HepG2 (cell line): ENCODE measurements around the gene SLC8A2. TPM values are rescaled to one million over a fixed set of nuclear protein-coding genes. Genes with fewer than 3 reads are reported as not detected.

ENCODE experiments used
- ATAC-seq: fragments of 200-7000 bp; cut with Tn5 transposase; 3 replicates; pipeline ENCODE4 v1.9.1; 2020; ENCODE audit warnings: mild to moderate bottlenecking, moderate library complexity
- BruUV-seq: library from RNA; stranded (reverse); fragments of 400-500 nt; replicated peaks from 2 replicates; lab custom pipeline; 2021; lab: Mats Ljungman, UMichigan
- CTCF ChIA-PET: fragments of 300-600 bp; formaldehyde crosslinking; extraction: SDS; loops from one replicate; lab custom pipeline; 2021; ENCODE audit warnings: low total read pairs, inconsistent platforms, low intra/inter-chr PET ratio; lab: Yijun Ruan, JAX
- POLR2A ChIA-PET: fragments of 350-600 bp; sonication (Branson Sonifier 250); formaldehyde crosslinking; loops from one replicate; lab custom pipeline; 2020; ENCODE audit warnings: antibody characterized with exemption, inconsistent platforms; lab: Yijun Ruan, JAX
- DNase-seq: peaks from one replicate; pipeline ENCODE4 v3.0.0-alpha.2; 2015; ENCODE audit warnings: low spot score
- FAIRE-seq: peaks from 3 replicates; lab custom pipeline; 2011; peaks lifted over from hg19 to GRCh38; lab: Jason Lieb, UNC
- H2AFZ ChIP-seq: one replicate; pipeline ENCODE4 v1.6.1; 2011; ENCODE audit warnings: low read length, inconsistent platforms
- H3K27ac ChIP-seq: fragments of 300-600 bp; 3 replicates; pipeline ENCODE4 v1.8.0; 2011; ENCODE audit warnings: mixed run types, mild to moderate bottlenecking, mixed read lengths, low read length, inconsistent platforms; ENCODE audit not compliant: insufficient read depth; ENCODE audit errors: extremely low read length
- H3K27me3 ChIP-seq, 2 experiments: fragments of 200-600 bp in 1 of 2; 2 replicates in 1 of 2; 3 replicates in 1 of 2; pipeline versions ENCODE4 v1.6.0 to v1.8.0; 2011; ENCODE audit warnings: low read length in 2 of 2, mild to moderate bottlenecking in 2 of 2, moderate library complexity in 2 of 2, inconsistent platforms in 1 of 2; ENCODE audit not compliant: insufficient read depth in 2 of 2, control insufficient read depth in 1 of 2
- H3K36me3 ChIP-seq, 2 experiments: fragments of 200-600 bp in 1 of 2; replicated peaks in 1 of 2; 2 replicates in 1 of 2; 3 replicates in 1 of 2; pipeline versions ENCODE4 v1.5.1 to v1.8.0; 2011; ENCODE audit warnings: low read length in 2 of 2, inconsistent platforms in 1 of 2; ENCODE audit not compliant: insufficient read depth in 2 of 2, control insufficient read depth in 1 of 2
- H3K4me1 ChIP-seq: 2 replicates; pipeline ENCODE4 v1.5.1; 2012; ENCODE audit warnings: low read length, inconsistent platforms; ENCODE audit not compliant: insufficient read depth
- H3K4me2 ChIP-seq: 2 replicates; pipeline ENCODE4 v1.6.0; 2011; ENCODE audit warnings: low read depth, low read length, inconsistent platforms
- H3K4me3 ChIP-seq, 3 experiments: fragments of 200-600 bp in 1 of 3; sonication (generic), shearing (Covaris generic) in 1 of 3; replicated peaks in 1 of 3; 2 replicates each; pipeline ENCODE4 v1.5.1; 2011 to 2016; ENCODE audit warnings: low read length in 3 of 3, inconsistent platforms in 2 of 3, low read depth in 2 of 3, mild to moderate bottlenecking in 2 of 3, control low read depth in 1 of 3, mixed read lengths in 1 of 3; ENCODE audit not compliant: insufficient read depth in 1 of 3
- H3K79me2 ChIP-seq: one replicate; pipeline ENCODE4 v1.6.1; 2011; ENCODE audit warnings: low read length, inconsistent platforms; ENCODE audit not compliant: insufficient read depth
- H3K9ac ChIP-seq: 2 replicates; pipeline ENCODE4 v1.6.0; 2011; ENCODE audit warnings: mild to moderate bottlenecking, low read depth, low read length, inconsistent platforms; ENCODE audit not compliant: insufficient read depth
- H3K9me3 ChIP-seq: 2 replicates; pipeline ENCODE4 v1.5.1; 2012; ENCODE audit warnings: mild to moderate bottlenecking, low read length
- H4K20me1 ChIP-seq: 2 replicates; pipeline ENCODE4 v1.6.0; 2011; ENCODE audit warnings: inconsistent platforms, mild to moderate bottlenecking, low read length, moderate library complexity; ENCODE audit not compliant: insufficient read depth
- CBX2 ChIP-seq, 2 experiments: fragments of 200-600 bp in 1 of 2; sonication (generic); formaldehyde crosslinking in 1 of 2; IDR thresholded peaks; 2 replicates each; pipeline versions ENCODE4 v1.7.0 to v1.8.1; 2018 to 2022; ENCODE audit warnings: low read depth in 2 of 2, low read length in 1 of 2, mild to moderate bottlenecking in 1 of 2, missing genetic modification reagents in 1 of 2
- HES4 ChIP-seq: sonication (generic); formaldehyde crosslinking; IDR thresholded peaks from 2 replicates; pipeline ENCODE4 v1.9.0; 2021; ENCODE audit warnings: mild to moderate bottlenecking, missing genetic modification reagents, borderline replicate concordance
- HINFP ChIP-seq: sonication (generic); formaldehyde crosslinking; IDR thresholded peaks from 2 replicates; pipeline ENCODE4 v1.4.0; 2020; ENCODE audit warnings: low read depth, mild to moderate bottlenecking, missing genetic modification reagents
- KAT2B ChIP-seq: fragments of 150-350 bp; IDR thresholded peaks from 2 replicates; pipeline ENCODE4 v1.6.1; 2014; ENCODE audit warnings: low read depth, low read length, borderline replicate concordance
- NAIF1 ChIP-seq: sonication (generic); formaldehyde crosslinking; IDR thresholded peaks from 2 replicates; pipeline ENCODE4 v1.5.0; 2020; ENCODE audit warnings: mild to moderate bottlenecking, missing genetic modification reagents, borderline replicate concordance
- SALL1 ChIP-seq: sonication (generic); formaldehyde crosslinking; IDR thresholded peaks from 2 replicates; pipeline ENCODE4 v1.8.0; 2022; ENCODE audit warnings: mild to moderate bottlenecking, missing genetic modification reagents
- ZFP37 ChIP-seq: sonication (generic); formaldehyde crosslinking; IDR thresholded peaks from 2 replicates; pipeline ENCODE4 v1.4.0; 2020; ENCODE audit warnings: missing genetic modification reagents, borderline replicate concordance
- ZNF326 ChIP-seq: sonication (generic); formaldehyde crosslinking; IDR thresholded peaks from 2 replicates; pipeline ENCODE4 v1.4.0; 2020; ENCODE audit warnings: missing genetic modification reagents, borderline replicate concordance
- ZNF367 ChIP-seq: sonication (generic); formaldehyde crosslinking; IDR thresholded peaks from 2 replicates; pipeline ENCODE4 v1.4.0; 2020; ENCODE audit warnings: missing genetic modification reagents, borderline replicate concordance
- ZNF431 ChIP-seq: sonication (generic); formaldehyde crosslinking; IDR thresholded peaks from 2 replicates; pipeline ENCODE4 v1.9.0; 2022; ENCODE audit warnings: missing genetic modification reagents, low read depth, mild to moderate bottlenecking, borderline replicate concordance
- ZNF441 ChIP-seq: sonication (generic); formaldehyde crosslinking; IDR thresholded peaks from 2 replicates; pipeline ENCODE4 v1.7.0; 2021; ENCODE audit warnings: missing genetic modification reagents, borderline replicate concordance
- ZNF609 ChIP-seq: sonication (generic); formaldehyde crosslinking; IDR thresholded peaks from 2 replicates; pipeline ENCODE4 v1.4.0; 2020; ENCODE audit warnings: mild to moderate bottlenecking, missing genetic modification reagents, borderline replicate concordance
- ZNF839 ChIP-seq: sonication (generic); formaldehyde crosslinking; IDR thresholded peaks from 2 replicates; pipeline ENCODE4 v1.4.0; 2020; ENCODE audit warnings: missing genetic modification reagents, mild to moderate bottlenecking, borderline replicate concordance
- WGBS: methylation state at CpG from one replicate; pipeline ENCODE4 v1.1.6; 2017; ENCODE audit warnings: low lambda C conversion rate; 5-methylcytosine and 5-hydroxymethylcytosine counted together
- in situ Hi-C: cut with HindIII; loops from 2 replicates; pipeline ENCODE4 v1.10.0; 2017; ENCODE audit warnings: low pct_unique_long_range_greater_than_20kb; ENCODE audit not compliant: extremely low pct_ligation_motif_present
- intact Hi-C: fragments of 100-400 bp; cut with micrococcal nuclease; formaldehyde crosslinking; loops from one replicate; pipeline ENCODE4 v1.10.0; 2022; ENCODE audit not compliant: unreplicated experiment
- polyA plus RNA-seq, 8 experiments: library from polyadenylated mRNA; depleted of rRNA in 3 of 8; stranded (reverse) in 7 of 8; unstranded in 1 of 8; fragments of >200 nt; fragmentation: Illumina TruSeq in 4 of 8; extraction: Trizol in 4 of 8; gene quantifications; 2 replicates each; pipeline versions ENCODE4 v1.2.1 to v1.2.3, GENCODE V29; 2011 to 2016; ENCODE audit warnings: low read depth in 4 of 8, missing spikeins in 1 of 8, mixed read lengths in 1 of 8; ENCODE audit not compliant: insufficient read depth in 1 of 8
- total RNA-seq, 5 experiments: library from RNA; depleted of rRNA; stranded (reverse); fragments of >200 nt; fragmentation: Illumina TruSeq; extraction: Trizol; gene quantifications; 2 replicates each; pipeline ENCODE4 v1.2.3, GENCODE V29; 2016; ENCODE audit warnings: low read depth in 1 of 5

Gene SLC8A2
- total and polyA plus RNA-seq, 2 of the 13 experiments (the other 11 are each of a cell fraction or from before 2014, with no cell fraction given) = 0.02 TPM; not detected in 1

- TF ChIP-seq HES4 (CRISPR knock-in tag) (peak; percentile 53; the same call in 1 of the 2 replicates), ZNF431 (0 out of 2 replicates have a peak, but pooled peaks have one; percentile 23), ZNF441 (CRISPR knock-in tag) (no peak; the same call in 1 of the 2 replicates), ZNF367 (peak; percentile 50; the same call in 1 of the 2 replicates), ZFP37 (CRISPR knock-in tag) (no peak), SALL1 (CRISPR knock-in tag) (peak; percentile 53; the same call in 1 of the 2 replicates)
Observed at GRCh38 chr19:47483800-47484690, 12.4 kb upstream of the SLC8A2 start, which contains the start of gene KPTN (continued).

GRCh38 chr19:47483200-47483599 is 11.5 kb upstream of the SLC8A2 start:
- no peak for DNase-seq
- ATAC-seq = no peak
- Histone ChIP-seq H3K4me3 (peak overlapping the region; percentile 86 to 98 (median 87)), H2AFZ (no peak overlapping the region), H3K4me1 (peaks cover 12% of the 10 kb centered on the region), H3K4me2 (peak overlapping the region; percentile 94), H3K36me3 (no peaks in the 10 kb centered on the region), H3K79me2 (no peaks in the 10 kb centered on the region), H3K27ac (no peak overlapping the region), H3K9me3 (no peaks in the 10 kb centered on the region), H3K9ac (peak overlapping the region; percentile 95), H4K20me1 (no peaks in the 10 kb centered on the region), H3K27me3 (no peaks in the 10 kb centered on the region)
- no peak for FAIRE-seq
- ChIA-PET POLR2A (interaction anchor here (0.8 to 1.3 kb wide), 6 partner anchors 28 to 134 kb away, joined by 3 to 6 read pairs (median 3); partner anchors contain the start of genes DHX34 and NAPA), CTCF (interaction anchor here (1.3 to 1.8 kb wide), 2 partner anchors 46 to 215 kb away, joined by 5 to 11 read pairs; no protein-coding TSS in a partner anchor)
- WGBS = 92% methylated on average over 15 of the region's 15 CpGs
- TF ChIP-seq NAIF1 (CRISPR knock-in tag) = 0 out of 2 replicates have a peak, but pooled peaks have one; percentile 8
- no peak for TF ChIP-seq KAT2B
- no peak for TF ChIP-seq ZNF326 (CRISPR knock-in tag)
- 0 out of 2 replicates have a peak, but pooled peaks have one; percentile 39 for TF ChIP-seq ZNF839 (CRISPR knock-in tag)
- TF ChIP-seq ZNF609 (CRISPR knock-in tag) = 0 out of 2 replicates have a peak, but pooled peaks have one; percentile 6
- TF ChIP-seq HINFP = peak; percentile 9; the same call in 1 of the 2 replicates
- TF ChIP-seq CBX2 (IDR thresholded peaks at IDR 0.05; ENCODE audit: low read depth, low read length) = no peak
- TF ChIP-seq CBX2 (CRISPR knock-in tag; IDR thresholded peaks at IDR 0.05; ENCODE audit: low read depth) = no peak
- no TSS peak for BruUV-seq
- intact Hi-C loops (no loop called here), in situ Hi-C loops (no loop called here)
